ENCODE measurements around the gene UBAP1.

- no peak for TF ChIP-seq POLR2A (IDR thresholded peaks at IDR 0.05)
- TF ChIP-seq POLR2AphosphoS5 (IDR thresholded peaks at IDR 0.05), result no peak
- no peak for TF ChIP-seq CTCF (IDR thresholded peaks at IDR 0.05)
These were observed 41.4 kb downstream of the UBAP1 start for GRCh38 chr9:34220218-34220617.

Measured in prostate gland (tissue), 2 donors.